Activated T-helper 2 cell treated with anti-CD3 and anti-CD28 coated beads, Interferon-gamma antibody, Interleukin-2, Interleukin-4, amounts not matched to agents 10 μg/mL and 5 μg/mL and 100 μg/mL, durations not matched to agents 14 hours and 24 hours and 36 hours (primary cell): ENCODE measurements around the gene SCNN1B. TPM values are rescaled to one million over a fixed set of nuclear protein-coding genes. Genes with fewer than 3 reads are reported as not detected.
"Not testable (repeated sequence)": the region's sequence is repeated elsewhere in the genome, so short reads cannot be mapped to it uniquely, and the experiment has no call there.

ENCODE experiments used
- DNase-seq: peaks from one replicate; pipeline ENCODE4 v3.0.0; 2021; ENCODE audit warnings: low spot score
- H3K27ac Mint-ChIP-seq: one replicate; pipeline ENCODE4 v1.8.0; 2021; ENCODE audit warnings: mixed read lengths
- H3K27me3 Mint-ChIP-seq: one replicate; pipeline ENCODE4 v1.8.0; 2021; ENCODE audit warnings: low read depth, mixed read lengths
- H3K36me3 Mint-ChIP-seq: one replicate; pipeline ENCODE4 v1.8.0; 2021; ENCODE audit warnings: low read depth, mixed read lengths
- H3K4me1 Mint-ChIP-seq: one replicate; pipeline ENCODE4 v1.8.0; 2021; ENCODE audit warnings: low read depth, mixed read lengths
- H3K4me3 Mint-ChIP-seq: one replicate; pipeline ENCODE4 v1.8.0; 2021; ENCODE audit warnings: low read depth, mild to moderate bottlenecking, moderate library complexity, mixed read lengths
- H3K9me3 Mint-ChIP-seq: one replicate; pipeline ENCODE4 v1.8.0; 2021; ENCODE audit warnings: mixed read lengths
- intact Hi-C: fragments of 100-400 bp; cut with micrococcal nuclease; formaldehyde crosslinking; loops from one replicate; pipeline ENCODE4 v1.15.1; 2023
- total RNA-seq: library from RNA; stranded (reverse); gene quantifications from 2 replicates; pipeline ENCODE4 v1.2.3, GENCODE V29; 2022

The SCNN1B gene
- total RNA-seq, 1 donor from 2014 or later: not detected

DNA sequence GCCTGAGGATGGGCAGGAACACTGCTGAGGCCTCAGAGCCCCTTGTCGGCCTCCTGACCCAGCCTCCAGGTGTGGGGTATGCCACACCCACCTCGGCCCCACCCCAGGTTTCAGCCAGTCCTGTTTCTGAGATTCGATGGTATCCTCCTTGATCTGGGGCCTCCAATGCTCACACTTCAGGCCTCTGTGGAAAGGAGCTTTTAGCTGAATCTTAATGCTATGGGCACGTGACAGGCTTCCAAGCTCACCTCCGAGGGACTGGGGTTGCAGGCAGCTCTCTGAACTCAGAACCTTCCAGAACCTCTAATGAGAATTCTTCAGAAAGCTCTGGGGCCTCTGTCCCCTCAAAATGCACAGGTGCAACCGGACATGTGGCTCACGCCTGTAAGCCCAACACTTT lies 54.8 kb downstream of the SCNN1B start:
- Mint-ChIP-seq H3K27me3 (peaks cover 4% of the 10 kb centered on the region), H3K4me3 (no peak overlapping the region), H3K36me3 (no peaks in the 10 kb centered on the region), H3K9me3 (no peaks in the 10 kb centered on the region), H3K4me1 (no peaks in the 10 kb centered on the region), H3K27ac (no peak overlapping the region)
- no peak for DNase-seq
- intact Hi-C loops: no loop called here

DNA sequence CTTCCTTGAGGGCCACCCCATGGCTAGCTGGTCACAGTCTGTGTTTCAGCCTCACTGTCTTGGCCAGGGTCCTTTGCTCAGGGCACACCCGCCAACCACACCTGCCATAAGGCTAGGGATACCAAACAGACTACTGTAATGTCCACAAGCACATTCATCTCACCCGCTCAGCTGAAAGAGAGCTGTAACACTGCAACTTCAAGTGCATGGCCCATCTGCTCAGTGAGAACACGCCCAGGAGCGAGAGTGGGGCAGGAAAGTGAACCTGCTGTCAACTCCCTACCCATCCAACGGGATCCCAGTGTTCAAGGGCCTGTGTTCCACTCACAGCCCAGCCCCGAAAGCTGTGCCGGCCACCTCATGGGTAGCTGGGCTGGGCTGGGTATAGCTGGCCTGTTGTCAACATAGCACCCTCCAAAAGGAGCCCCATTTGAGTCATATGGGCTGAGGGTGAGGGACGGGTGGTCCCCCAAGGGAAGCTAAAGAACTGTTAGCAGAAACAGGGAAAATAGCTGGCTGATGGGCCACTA lies 55.7 kb downstream of the SCNN1B start:
- Mint-ChIP-seq H3K36me3 (no peaks in the 10 kb centered on the region), H3K4me1 (no peaks in the 10 kb centered on the region), H3K27me3 (peaks cover 4% of the 10 kb centered on the region), H3K4me3 (no peak overlapping the region), H3K27ac (no peak overlapping the region), H3K9me3 (no peaks in the 10 kb centered on the region)
- intact Hi-C loops: no loop called here
- no peak for DNase-seq

DNA sequence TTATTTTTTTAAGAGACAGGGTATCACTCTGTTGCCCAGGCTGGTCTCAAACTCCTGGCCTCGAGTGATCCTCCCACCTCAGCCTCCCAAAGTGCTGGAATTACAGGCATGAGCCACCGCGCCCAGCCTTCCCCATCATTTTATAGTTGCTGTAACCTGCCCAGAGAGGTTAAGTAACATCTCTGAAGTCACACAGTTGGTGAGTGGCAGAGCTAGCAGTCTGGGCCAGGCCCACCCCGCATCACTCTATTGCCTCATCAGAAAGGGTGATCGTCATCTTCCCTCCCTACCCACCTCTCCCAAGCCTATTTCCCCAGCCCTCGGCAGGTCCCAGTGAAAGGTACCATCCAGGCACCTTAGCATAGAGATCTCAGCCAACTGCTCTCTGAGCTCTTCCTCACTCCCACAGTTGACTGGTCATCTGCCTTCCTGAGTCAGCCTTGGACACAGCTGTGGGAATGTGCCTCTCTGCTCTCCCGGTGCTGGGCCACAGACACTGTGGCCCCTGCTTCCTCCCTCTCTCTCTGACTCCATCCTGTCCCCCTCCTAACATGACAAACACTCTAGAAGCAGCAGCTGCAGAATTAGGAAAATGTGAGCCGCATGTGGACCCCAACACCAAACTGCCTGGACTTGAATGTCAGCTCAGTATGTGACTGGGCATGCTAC lies 57.1 kb downstream of the SCNN1B start:
- H3K27me3 Mint-ChIP-seq: peaks cover 4% of the 10 kb centered on the region
- no peaks in the 10 kb centered on the region for H3K36me3 Mint-ChIP-seq
- no peak overlapping the region for H3K4me3 Mint-ChIP-seq
- no peaks in the 10 kb centered on the region for H3K4me1 Mint-ChIP-seq
- no peak for DNase-seq
- intact Hi-C loops: no loop called here
- H3K9me3 Mint-ChIP-seq: no peaks in the 10 kb centered on the region
- no peak overlapping the region for H3K27ac Mint-ChIP-seq

DNA sequence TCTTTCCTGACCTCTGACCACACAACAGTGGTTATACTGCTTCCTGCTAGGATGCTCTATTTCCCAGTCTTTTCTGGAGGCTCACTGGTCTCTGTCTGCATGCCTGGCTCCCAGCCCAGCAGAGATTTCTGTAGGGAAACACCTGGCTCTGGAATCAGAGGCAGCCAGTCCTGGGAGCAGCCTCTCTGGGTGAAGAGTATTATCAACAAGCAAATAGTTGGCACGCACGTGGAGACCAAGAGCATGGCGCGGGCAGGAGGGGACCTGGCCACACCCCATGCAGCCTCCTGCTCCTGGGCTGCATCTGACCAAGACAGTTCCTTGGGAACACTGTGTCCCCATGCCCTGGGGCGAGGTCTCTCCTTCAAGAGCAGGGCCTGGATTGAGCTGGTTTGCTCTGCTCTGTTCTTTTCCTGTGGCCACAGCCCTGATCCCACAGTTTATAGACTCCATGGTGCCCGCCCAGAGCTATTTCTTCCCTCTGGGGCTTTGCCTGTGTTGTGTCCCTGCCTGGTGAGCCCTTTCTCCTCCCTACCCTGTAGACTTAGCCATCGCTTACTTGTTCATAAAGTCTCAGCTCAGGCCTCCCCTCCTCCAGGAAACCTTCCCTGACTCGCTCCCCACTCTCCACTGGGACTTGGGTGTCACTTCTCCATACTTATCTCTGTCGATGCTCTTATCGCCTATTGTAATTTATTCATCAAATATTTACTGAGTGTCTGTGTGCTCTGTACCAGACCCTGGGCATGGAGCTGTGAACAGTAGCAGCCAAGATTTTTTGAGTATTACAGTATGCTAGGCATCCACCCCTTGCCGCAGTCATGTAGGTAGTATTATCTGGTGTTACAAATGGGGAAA lies 60.6 kb downstream of the SCNN1B start:
- Mint-ChIP-seq H3K9me3 (no peaks in the 10 kb centered on the region), H3K36me3 (no peaks in the 10 kb centered on the region), H3K4me1 (peaks cover 10% of the 10 kb centered on the region), H3K27ac (no peak overlapping the region), H3K4me3 (no peak overlapping the region), H3K27me3 (peaks cover 4% of the 10 kb centered on the region)
- no peak for DNase-seq
- intact Hi-C loops: no loop called here

DNA sequence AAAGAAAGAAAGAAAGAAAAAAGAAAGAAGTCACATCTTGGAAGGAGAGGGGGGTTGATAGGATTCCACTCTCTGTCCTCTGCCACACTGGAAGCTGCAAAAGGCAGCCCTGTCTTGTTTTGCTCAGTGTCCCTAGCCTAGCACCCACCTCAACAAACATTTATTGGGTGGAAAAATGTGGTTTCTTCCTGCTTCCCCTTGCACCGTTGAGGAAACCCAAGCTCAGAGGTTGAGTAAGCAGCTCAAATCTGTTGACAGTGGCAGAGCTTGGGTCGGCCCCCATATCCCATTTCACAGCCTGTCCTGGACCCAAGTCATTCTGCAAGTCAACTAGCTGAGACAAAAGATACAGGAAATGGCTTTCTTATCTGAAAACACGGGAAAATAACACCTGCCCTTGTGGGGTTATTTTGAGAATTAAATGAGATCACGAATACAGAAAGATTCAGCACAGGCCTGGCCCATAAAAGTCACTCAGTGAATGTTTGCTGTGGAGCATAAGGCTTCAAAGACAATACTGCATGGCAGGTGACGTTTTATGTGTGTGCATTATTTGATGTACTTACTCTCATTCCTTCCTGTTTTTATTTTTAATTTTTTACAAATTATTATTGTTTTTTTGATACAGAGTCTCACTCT lies 63.6 kb downstream of the SCNN1B start:
- DNase-seq: no peak
- no peaks in the 10 kb centered on the region for H3K27me3 Mint-ChIP-seq
- H3K27ac Mint-ChIP-seq: peak overlapping the region; percentile 20
- no peaks in the 10 kb centered on the region for H3K9me3 Mint-ChIP-seq
- no peak overlapping the region for H3K4me3 Mint-ChIP-seq
- peaks cover 10% of the 10 kb centered on the region for H3K4me1 Mint-ChIP-seq
- intact Hi-C loops: no loop called here
- no peaks in the 10 kb centered on the region for H3K36me3 Mint-ChIP-seq

DNA sequence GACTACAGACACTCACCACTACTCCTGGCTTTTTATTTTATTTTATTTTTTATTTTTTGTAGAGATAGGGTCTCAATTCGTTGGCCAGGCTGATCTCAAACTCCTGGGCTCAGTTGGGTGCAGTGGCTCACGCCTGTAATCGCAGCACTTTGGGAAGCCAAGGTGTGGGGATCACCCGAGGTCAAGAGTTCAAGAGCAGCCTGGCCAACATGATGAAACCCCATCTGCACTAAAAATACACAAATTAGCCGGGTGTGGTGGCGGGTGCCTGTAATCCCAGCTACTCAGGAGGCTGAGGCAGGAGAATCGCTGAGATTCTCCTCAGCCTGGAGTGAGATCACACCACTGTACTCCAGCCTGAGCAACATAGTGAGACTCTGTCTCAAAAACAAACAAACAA lies 64.2 kb downstream of the SCNN1B start:
- H3K27ac Mint-ChIP-seq, H3K27me3 Mint-ChIP-seq, H3K4me3 Mint-ChIP-seq, intact Hi-C loops, H3K9me3 Mint-ChIP-seq, H3K4me1 Mint-ChIP-seq, H3K36me3 Mint-ChIP-seq, DNase-seq: not testable (repeated sequence)

DNA sequence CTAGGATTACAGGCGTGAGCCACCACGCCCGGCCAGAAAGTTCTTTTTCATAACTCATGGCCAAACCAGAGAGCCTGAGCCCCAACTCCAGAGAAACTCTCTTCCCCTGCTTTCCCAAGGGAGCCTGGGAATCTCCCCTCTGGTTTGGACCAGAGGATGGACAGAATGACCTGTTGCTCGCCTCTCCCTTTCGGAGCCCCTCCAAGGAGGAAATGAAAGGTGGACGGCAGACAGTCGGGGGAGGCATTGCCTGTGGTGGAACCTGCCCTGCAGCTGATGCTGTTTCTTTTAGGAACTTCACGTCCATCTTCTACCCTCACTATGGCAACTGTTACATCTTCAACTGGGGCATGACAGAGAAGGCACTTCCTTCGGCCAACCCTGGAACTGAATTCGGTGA lies 65.5 kb downstream of the SCNN1B start:
- H3K36me3 Mint-ChIP-seq: no peaks in the 10 kb centered on the region
- peaks cover 10% of the 10 kb centered on the region for H3K4me1 Mint-ChIP-seq
- no peaks in the 10 kb centered on the region for H3K27me3 Mint-ChIP-seq
- DNase-seq: no peak
- intact Hi-C loops: no loop called here
- H3K4me3 Mint-ChIP-seq: no peak overlapping the region
- H3K9me3 Mint-ChIP-seq: no peaks in the 10 kb centered on the region
- H3K27ac Mint-ChIP-seq: no peak overlapping the region

DNA sequence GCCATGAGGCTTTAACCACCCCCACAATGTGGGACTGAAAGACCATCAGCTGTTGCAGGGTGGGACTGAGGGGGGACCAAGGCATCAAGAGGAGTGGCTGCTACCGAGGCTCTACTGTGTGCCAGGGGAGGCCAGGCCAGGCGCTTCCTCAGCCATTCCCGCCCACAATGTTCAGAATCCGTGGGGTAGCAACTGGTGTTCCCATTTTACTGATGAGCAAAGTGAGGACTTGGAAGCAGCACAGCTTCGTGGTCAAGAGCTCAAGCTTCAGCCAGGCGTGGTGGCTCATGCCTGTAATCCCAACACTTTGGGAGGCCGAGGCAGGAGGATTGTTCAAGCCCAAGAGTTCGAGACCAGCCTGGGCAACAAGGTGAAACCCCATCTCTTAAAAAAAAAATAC lies 65.9 kb downstream of the SCNN1B start:
- intact Hi-C loops: no loop called here
- no peak for DNase-seq
- Mint-ChIP-seq H3K27ac (no peak overlapping the region), H3K36me3 (no peaks in the 10 kb centered on the region), H3K27me3 (no peaks in the 10 kb centered on the region), H3K4me1 (peaks cover 10% of the 10 kb centered on the region), H3K4me3 (no peak overlapping the region), H3K9me3 (no peaks in the 10 kb centered on the region)

DNA sequence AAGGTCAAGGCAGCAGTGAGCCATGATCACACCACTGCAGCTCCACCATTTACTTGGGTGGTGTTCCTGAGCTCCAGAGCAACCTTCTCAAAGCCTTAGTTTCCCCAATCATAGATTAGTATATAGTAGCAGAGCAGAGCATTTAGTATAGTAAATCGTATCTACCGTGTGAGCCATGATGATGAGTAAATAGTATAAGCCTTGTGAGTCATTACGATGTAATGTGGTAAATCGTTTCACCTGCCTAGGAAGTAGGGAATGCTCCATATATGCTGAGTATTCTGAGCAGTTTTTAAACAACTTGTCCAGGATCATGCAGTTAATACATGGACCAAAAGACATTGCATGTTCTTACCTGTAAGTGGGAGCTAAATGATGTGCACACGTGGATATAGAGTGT lies 66.4 kb downstream of the SCNN1B start:
- intact Hi-C loops: no loop called here

DNA sequence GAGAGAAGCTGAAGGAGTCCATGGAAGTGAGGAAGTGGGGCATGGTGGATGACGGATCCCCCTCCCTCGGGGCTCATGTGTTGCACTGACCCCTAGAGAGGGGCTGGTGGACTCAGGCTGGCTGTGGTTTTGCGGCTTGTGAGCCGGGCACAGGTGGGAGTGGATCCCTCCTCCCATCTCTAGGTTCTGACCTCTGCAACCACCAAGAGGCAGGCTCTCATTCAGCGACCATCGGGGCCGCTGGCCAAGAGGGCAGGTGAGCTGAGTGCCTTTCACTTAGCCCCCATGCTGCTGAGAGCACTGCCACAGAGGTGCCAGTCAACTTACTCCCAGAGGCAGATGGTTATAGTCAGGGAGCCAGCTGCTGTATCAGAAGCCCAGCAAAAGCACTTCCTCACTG lies 67.3 kb downstream of the SCNN1B start:
- Mint-ChIP-seq H3K9me3 (no peaks in the 10 kb centered on the region), H3K27ac (no peak overlapping the region), H3K4me1 (peaks cover 10% of the 10 kb centered on the region), H3K27me3 (no peaks in the 10 kb centered on the region), H3K4me3 (no peak overlapping the region), H3K36me3 (no peaks in the 10 kb centered on the region)
- DNase-seq: no peak
- intact Hi-C loops: no loop called here

More for the DNA sequence above, 66.4 kb downstream of the SCNN1B start:
- peaks cover 10% of the 10 kb centered on the region for H3K4me1 Mint-ChIP-seq
- no peaks in the 10 kb centered on the region for H3K27me3 Mint-ChIP-seq
- H3K36me3 Mint-ChIP-seq: no peaks in the 10 kb centered on the region
- DNase-seq: no peak
- no peak overlapping the region for H3K27ac Mint-ChIP-seq
- no peak overlapping the region for H3K4me3 Mint-ChIP-seq
- no peaks in the 10 kb centered on the region for H3K9me3 Mint-ChIP-seq

DNA sequence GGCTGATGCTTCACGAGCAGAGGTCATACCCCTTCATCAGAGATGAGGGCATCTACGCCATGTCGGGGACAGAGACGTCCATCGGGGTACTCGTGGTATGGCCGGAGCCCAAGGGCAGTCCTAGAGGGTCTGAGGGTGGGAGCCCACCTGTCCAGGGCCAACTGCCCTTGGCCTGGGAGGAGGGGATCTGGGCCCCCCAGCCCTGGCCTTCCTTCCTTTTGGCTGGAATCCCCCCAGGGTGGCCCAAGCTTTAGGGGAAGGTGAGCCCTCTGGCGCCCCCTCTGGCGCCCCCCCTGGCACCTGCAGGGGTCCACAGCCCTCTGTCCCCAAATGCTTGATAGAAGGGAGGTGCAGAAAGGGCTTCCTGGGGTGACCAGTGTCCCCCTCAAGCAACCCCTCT lies 69.3 kb downstream of the SCNN1B start:
- Mint-ChIP-seq H3K27ac (no peak overlapping the region), H3K36me3 (no peaks in the 10 kb centered on the region), H3K9me3 (no peaks in the 10 kb centered on the region), H3K4me3 (no peak overlapping the region), H3K27me3 (no peaks in the 10 kb centered on the region), H3K4me1 (no peaks in the 10 kb centered on the region)
- no peak for DNase-seq
- intact Hi-C loops: no loop called here

DNA sequence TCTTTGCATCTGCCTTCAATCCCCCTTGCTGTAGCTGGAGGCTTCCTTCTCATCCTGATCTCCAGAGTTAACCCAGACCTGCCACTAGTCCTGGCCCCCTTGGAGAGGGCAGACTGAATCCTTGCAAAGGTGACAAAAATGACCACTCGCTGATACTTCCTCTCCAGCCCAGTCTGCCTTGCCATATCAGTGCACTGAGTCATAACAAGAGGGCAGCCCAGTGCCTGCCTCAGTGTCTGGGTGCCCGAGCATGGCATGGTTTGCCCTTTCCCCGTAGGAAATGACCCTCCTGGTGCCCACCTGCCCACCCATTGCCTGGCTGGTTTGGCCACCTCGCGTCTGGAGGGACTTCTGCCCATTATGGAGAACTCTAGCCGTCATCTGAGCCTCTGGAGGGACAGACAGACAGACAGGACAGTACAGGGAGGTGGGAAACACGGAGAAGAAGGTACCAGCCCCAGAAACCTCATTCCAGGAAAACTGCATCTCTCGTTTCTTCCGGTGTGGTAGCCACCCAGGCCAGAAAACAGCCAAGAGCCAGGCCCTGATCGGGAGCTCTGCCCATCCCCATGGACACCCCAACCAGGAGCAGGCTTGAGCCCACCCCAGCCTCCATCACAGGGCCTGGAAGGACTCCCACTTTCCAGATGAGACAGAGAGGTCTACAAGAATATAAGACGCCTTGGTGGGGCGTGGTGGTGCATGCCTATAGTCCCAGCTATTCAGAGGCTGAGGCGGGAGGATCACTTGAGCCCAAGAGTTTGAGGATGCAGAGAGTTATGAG lies 71.5 kb downstream of the SCNN1B start:
- no peaks in the 10 kb centered on the region for H3K27me3 Mint-ChIP-seq
- no peak overlapping the region for H3K4me3 Mint-ChIP-seq
- no peak overlapping the region for H3K27ac Mint-ChIP-seq
- H3K36me3 Mint-ChIP-seq: no peaks in the 10 kb centered on the region
- H3K4me1 Mint-ChIP-seq: no peaks in the 10 kb centered on the region
- intact Hi-C loops: no loop called here
- DNase-seq: no peak
- H3K9me3 Mint-ChIP-seq: no peaks in the 10 kb centered on the region
